Caki2 (cell line): ENCODE measurements around the gene TBCD. TPM values are rescaled to one million over a fixed set of nuclear protein-coding genes. Genes with fewer than 3 reads are reported as not detected.

Experiments used
- DNase-seq: peaks from one replicate; pipeline ENCODE4 v3.0.0-alpha.2; 2015; ENCODE audit warnings: low read depth
- in situ Hi-C: cut with HindIII; loops from 2 replicates; pipeline ENCODE4 v1.10.0; 2016; ENCODE audit warnings: low sequenced_read_pairs, low pct_unique_long_range_greater_than_20kb, mixed read lengths
- total RNA-seq: library from RNA; depleted of rRNA; stranded (reverse); fragments of >200 nt; shearing (Covaris generic); gene quantifications from 2 replicates; pipeline ENCODE4 v1.2.3, GENCODE V29; 2014; ENCODE audit warnings: low replicate concordance

TBCD gene
- total RNA-seq, 1 experiment from 2014 or later: 138 TPM

GRCh38 chr17:82882715-82883418 is 131.0 kb downstream of the TBCD start:
- DNase-seq: no peak
- in situ Hi-C loops: loop anchor here (10.0 kb wide), 1 partner anchor 48 kb away; no protein-coding TSS in a partner anchor

GRCh38 chr17:82883419-82884031 is 131.7 kb downstream of the TBCD start:
- in situ Hi-C loops: loop anchor here (10.0 kb wide), 1 partner anchor 49 kb away; no protein-coding TSS in a partner anchor
- DNase-seq: no peak

- in situ Hi-C loops: loop anchor here (10.0 kb wide), 1 partner anchor 50 kb away; no protein-coding TSS in a partner anchor
- DNase-seq: no peak
Observed at GRCh38 chr17:82884341-82884969, 132.6 kb downstream of the TBCD start.

- in situ Hi-C loops: loop anchor here (10.0 kb wide), 1 partner anchor 50 kb away; no protein-coding TSS in a partner anchor
- no peak for DNase-seq
Observed at GRCh38 chr17:82884970-82885353, 133.1 kb downstream of the TBCD start.

- DNase-seq: no peak
- in situ Hi-C loops: loop anchor here (10.0 kb wide), 1 partner anchor 53 kb away; no protein-coding TSS in a partner anchor
Observed at GRCh38 chr17:82887255-82888164, 135.6 kb downstream of the TBCD start.

- in situ Hi-C loops: loop anchor here (10.0 kb wide), 1 partner anchor 54 kb away; no protein-coding TSS in a partner anchor
- no peak for DNase-seq
Observed at GRCh38 chr17:82888583-82889495, 137.0 kb downstream of the TBCD start.

GRCh38 chr17:82889496-82890338 is 137.9 kb downstream of the TBCD start:
- DNase-seq: no peak
- in situ Hi-C loops: loop anchor here (10.0 kb wide), 1 partner anchor 55 kb away; no protein-coding TSS in a partner anchor

- no peak for DNase-seq
- in situ Hi-C loops: no loop called here
Observed at GRCh38 chr17:82890339-82890730, 138.5 kb downstream of the TBCD start.

- in situ Hi-C loops: no loop called here
- no peak for DNase-seq
Observed at GRCh38 chr17:82890926-82891678, 139.2 kb downstream of the TBCD start.

- DNase-seq: no peak
- in situ Hi-C loops: no loop called here
Observed at GRCh38 chr17:82891911-82892310, 140.0 kb downstream of the TBCD start.

- DNase-seq: no peak
- in situ Hi-C loops: no loop called here
Observed at GRCh38 chr17:82892899-82893565, 141.2 kb downstream of the TBCD start.

GRCh38 chr17:82893779-82894178 is 141.9 kb downstream of the TBCD start:
- no peak for DNase-seq
- in situ Hi-C loops: no loop called here

- in situ Hi-C loops: no loop called here
- DNase-seq: no peak
Observed at GRCh38 chr17:82894389-82894788, 142.5 kb downstream of the TBCD start.

GRCh38 chr17:82895087-82895486 is 143.2 kb downstream of the TBCD start:
- in situ Hi-C loops: no loop called here
- no peak for DNase-seq
